CD8-positive, alpha-beta memory T cell (primary cell): ENCODE measurements around the gene ISG15. TPM values are rescaled to one million over a fixed set of nuclear protein-coding genes. Genes with fewer than 3 reads are reported as not detected.
A peak's percentile ranks its signal among the peaks of the same experiment; 100 is the strongest.
"Not testable (repeated sequence)": the region's sequence is repeated elsewhere in the genome, so short reads cannot be mapped to it uniquely, and the experiment has no call there.

Experiments
- CTCF ChIA-PET: fragments of 350-600 bp; sonication (Branson Sonifier 250); formaldehyde crosslinking; loops from one replicate; lab custom pipeline; 2021; ENCODE audit warnings: antibody characterized with exemption; lab: Charles Lee
- POLR2A ChIA-PET: fragments of 350-600 bp; sonication (Branson Sonifier 250); formaldehyde crosslinking; loops from one replicate; lab custom pipeline; 2021; ENCODE audit warnings: antibody characterized with exemption; lab: Charles Lee
- DNase-seq, 5 donors: peaks; one replicate each; pipeline versions ENCODE4 v3.0.0 to v3.0.0-alpha.2; 2020 to 2022; ENCODE audit warnings: mixed read lengths in 1 of 5
- H3K27ac ChIP-seq: one replicate; pipeline ENCODE4 v1.7.0; 2013; ENCODE audit warnings: low read depth, mild to moderate bottlenecking, low read length, moderate library complexity
- H3K27me3 ChIP-seq: 2 replicates; pipeline ENCODE4 v1.7.0; 2013; ENCODE audit warnings: low read length, mild to moderate bottlenecking; ENCODE audit not compliant: insufficient read depth, poor library complexity, severe bottlenecking
- H3K36me3 ChIP-seq: 2 replicates; pipeline ENCODE4 v1.7.0; 2013; ENCODE audit warnings: mild to moderate bottlenecking, low read length, moderate library complexity; ENCODE audit not compliant: insufficient read depth
- H3K4me1 ChIP-seq: 2 replicates; pipeline ENCODE4 v1.7.0; 2013; ENCODE audit warnings: mild to moderate bottlenecking, low read length, moderate library complexity; ENCODE audit not compliant: insufficient read depth
- H3K4me3 ChIP-seq: 2 replicates; pipeline ENCODE4 v1.7.0; 2013; ENCODE audit warnings: mild to moderate bottlenecking, low read length
- H3K9me3 ChIP-seq: 2 replicates; pipeline ENCODE4 v1.7.0; 2013; ENCODE audit warnings: mild to moderate bottlenecking, low read length
- H3K27ac Mint-ChIP-seq, 8 donors: one replicate each; pipeline ENCODE4 v1.8.0; 2020 to 2021; ENCODE audit warnings: mixed read lengths in 8 of 8, mild to moderate bottlenecking in 6 of 8, inconsistent platforms in 3 of 8, moderate library complexity in 3 of 8
- H3K27me3 Mint-ChIP-seq, 2 donors: one replicate each; pipeline ENCODE4 v1.8.0; 2020 to 2021; ENCODE audit warnings: mixed read lengths in 2 of 2, mild to moderate bottlenecking in 1 of 2, moderate library complexity in 1 of 2
- H3K36me3 Mint-ChIP-seq, 3 donors: one replicate each; pipeline ENCODE4 v1.8.0; 2020 to 2021; ENCODE audit warnings: mixed read lengths in 3 of 3, inconsistent platforms in 1 of 3, mild to moderate bottlenecking in 1 of 3
- H3K4me1 Mint-ChIP-seq, 3 donors: one replicate each; pipeline ENCODE4 v1.8.0; 2020 to 2021; ENCODE audit warnings: mixed read lengths in 3 of 3, inconsistent platforms in 1 of 3, mild to moderate bottlenecking in 1 of 3
- H3K4me3 Mint-ChIP-seq, 7 donors: one replicate each; pipeline ENCODE4 v1.8.0; 2020 to 2021; ENCODE audit warnings: mixed read lengths in 7 of 7, mild to moderate bottlenecking in 6 of 7, moderate library complexity in 4 of 7, inconsistent platforms in 2 of 7
- H3K9me3 Mint-ChIP-seq, 5 donors: one replicate each; pipeline ENCODE4 v1.8.0; 2020 to 2022; ENCODE audit warnings: mixed read lengths in 5 of 5, mild to moderate bottlenecking in 3 of 5, moderate library complexity in 2 of 5, inconsistent platforms in 1 of 5
- polyA plus RNA-seq: library from polyadenylated mRNA; unstranded; fragments of 300-500 nt; fragmentation: Illumina TruSeq; gene quantifications from one replicate; pipeline ENCODE4 v1.2.3, GENCODE V29; 2021
- total RNA-seq, 2 experiments: library from RNA; stranded (reverse); gene quantifications; one replicate each; pipeline ENCODE4 v1.2.3, GENCODE V29; 2021

ISG15 gene
- total and polyA plus RNA-seq, 3 experiments from 2014 or later, result 16.9 to 250 (median 20.4) TPM

DNA sequence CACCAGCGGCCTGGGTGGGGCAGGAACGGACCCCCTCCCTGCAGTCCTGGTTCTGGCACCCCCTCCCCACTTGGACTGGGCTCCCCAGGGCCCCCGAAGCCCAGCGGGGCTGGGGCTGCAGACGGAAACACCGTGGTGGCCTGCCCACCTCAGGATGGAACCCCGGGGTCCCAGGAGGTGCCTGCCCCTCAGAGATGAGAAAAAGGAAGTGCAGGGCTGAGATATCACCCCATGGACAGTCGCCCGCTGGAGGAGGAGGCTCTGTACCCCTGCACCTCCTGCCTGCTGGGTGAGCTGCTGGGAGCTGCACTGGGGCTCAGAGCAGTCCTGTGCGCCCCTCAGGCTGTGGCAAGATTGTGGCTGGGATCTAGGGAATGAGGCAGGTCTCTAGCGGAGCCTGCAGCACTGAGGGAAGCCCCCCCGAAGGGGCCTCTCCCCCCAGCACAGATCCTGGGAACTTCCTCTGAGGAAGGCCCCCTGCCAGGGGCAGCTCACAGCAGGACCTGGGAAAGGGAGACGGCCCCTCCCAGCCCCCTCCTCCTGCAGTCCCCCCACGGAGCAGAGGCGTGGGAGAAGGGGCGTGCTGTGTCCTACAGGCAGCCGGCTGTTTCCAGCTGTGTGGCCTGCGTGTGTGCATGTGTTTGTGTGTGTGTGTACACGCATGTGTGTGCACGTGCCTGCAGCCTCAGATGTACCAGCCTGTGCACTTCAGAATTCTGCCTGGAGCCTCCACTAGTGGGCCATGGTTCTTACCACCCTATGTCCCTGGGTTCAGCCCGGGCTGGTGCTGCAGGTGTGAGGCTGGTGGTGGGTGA is 13.5 kb downstream of the ISG15 start:
- Histone ChIP-seq H3K27me3 (peaks cover 2% of the 10 kb centered on the region), H3K4me1 (peaks cover 9% of the 10 kb centered on the region), H3K36me3 (no peaks in the 10 kb centered on the region), H3K9me3 (no peaks in the 10 kb centered on the region), H3K4me3 (no peak overlapping the region), H3K27ac (no peak overlapping the region)
- no peaks in the 10 kb centered on the region for H3K9me3 Mint-ChIP-seq
- H3K4me3 Mint-ChIP-seq, result no peak overlapping the region
- H3K27ac Mint-ChIP-seq, result no peak overlapping the region
- ChIA-PET POLR2A (no interaction called here), CTCF (no interaction called here)
- peaks cover under 1 to 3% of the 10 kb centered on the region in 2 donors for H3K27me3 Mint-ChIP-seq
- no peak for DNase-seq
- H3K4me1 Mint-ChIP-seq, result peaks cover 0 to 5% (median 3%) of the 10 kb centered on the region in 3 donors
- H3K36me3 Mint-ChIP-seq, result no peaks in the 10 kb centered on the region

DNA sequence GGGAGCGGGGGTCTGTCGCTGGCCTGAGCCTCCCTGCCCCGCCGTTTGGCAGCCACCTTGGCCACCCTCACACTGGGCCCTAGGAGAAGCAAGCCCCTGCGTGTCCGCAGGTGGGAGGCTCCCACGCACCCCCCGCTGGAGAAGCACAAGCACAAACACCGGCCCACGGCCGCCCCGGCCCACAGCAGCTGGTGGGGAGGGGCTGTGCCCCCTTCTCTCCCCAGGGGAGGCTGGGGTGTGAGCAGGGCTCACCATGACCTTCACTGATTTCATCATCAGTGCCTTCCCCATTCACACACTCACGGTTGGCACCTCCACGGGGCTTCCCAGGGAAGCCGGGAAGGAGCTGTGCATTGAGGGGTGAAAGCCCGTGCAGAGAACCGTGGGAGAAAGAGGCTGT is 14.5 kb downstream of the ISG15 start:
- Mint-ChIP-seq H3K4me1 (peaks cover 0 to 5% (median 3%) of the 10 kb centered on the region in 3 donors), H3K4me3 (no peak overlapping the region), H3K36me3 (no peaks in the 10 kb centered on the region), H3K27me3 (peaks cover 8% of the 10 kb centered on the region in 2 donors), H3K9me3 (no peaks in the 10 kb centered on the region), H3K27ac (no peak overlapping the region)
- Histone ChIP-seq H3K27ac (no peak overlapping the region), H3K36me3 (no peaks in the 10 kb centered on the region), H3K9me3 (no peaks in the 10 kb centered on the region), H3K4me1 (peaks cover 6% of the 10 kb centered on the region), H3K27me3 (peaks cover 11% of the 10 kb centered on the region), H3K4me3 (no peak overlapping the region)
- ChIA-PET POLR2A (no interaction called here), CTCF (no interaction called here)
- DNase-seq, result no peak

DNA sequence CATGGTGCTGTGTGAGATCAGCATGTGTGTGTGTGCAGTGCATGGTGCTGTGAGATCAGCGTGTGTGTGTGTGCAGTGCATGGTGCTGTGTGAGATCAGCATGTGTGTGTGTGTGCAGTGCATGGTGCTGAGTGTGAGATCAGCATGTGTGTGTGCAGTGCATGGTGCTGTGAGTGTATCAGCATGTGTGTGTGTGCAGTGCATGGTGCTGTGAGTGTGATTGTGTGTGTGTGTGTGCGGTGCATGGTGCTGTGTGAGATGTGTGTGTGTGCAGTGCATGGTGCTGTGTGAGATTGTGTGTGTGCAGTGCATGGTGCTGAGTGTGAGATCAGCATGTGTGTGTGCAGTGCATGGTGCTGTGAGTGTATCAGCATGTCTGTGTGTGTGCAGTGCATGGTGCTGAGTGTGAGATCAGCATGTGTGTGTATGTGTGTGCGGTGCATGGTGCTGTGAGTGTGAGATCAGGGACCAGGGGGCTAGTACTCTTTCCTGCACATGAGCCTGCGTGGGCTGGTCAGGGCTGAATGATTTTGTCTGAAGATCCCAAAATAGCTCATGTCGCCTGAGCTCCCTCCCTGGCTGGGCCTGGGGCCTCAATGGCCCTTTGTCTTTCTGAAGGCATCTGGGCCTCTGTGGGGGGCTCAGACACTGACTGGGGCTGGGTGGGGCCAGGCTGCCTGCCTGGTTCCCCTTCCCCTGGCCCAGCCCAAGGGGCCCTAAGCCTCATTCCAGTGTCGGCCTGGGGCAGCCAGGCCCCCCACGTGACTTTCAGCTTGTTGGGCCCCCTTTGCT is 17.8 kb downstream of the ISG15 start:
- H3K36me3 ChIP-seq, DNase-seq, H3K9me3 Mint-ChIP-seq, H3K4me1 Mint-ChIP-seq, H3K27ac Mint-ChIP-seq, H3K36me3 Mint-ChIP-seq, POLR2A ChIA-PET, H3K4me3 Mint-ChIP-seq, H3K27ac ChIP-seq, H3K9me3 ChIP-seq, H3K4me3 ChIP-seq, H3K4me1 ChIP-seq, CTCF ChIA-PET: not testable (repeated sequence)
- peaks cover 18% of the 10 kb centered on the region for H3K27me3 ChIP-seq
- peaks cover 14 to 17% of the 10 kb centered on the region in 2 donors for H3K27me3 Mint-ChIP-seq

GRCh38 chr1:1031659-1032235 is 18.4 kb downstream of the ISG15 start:
- peak overlapping the region in 4 of 7 donors; percentile 35 to 69 (median 49) for H3K4me3 Mint-ChIP-seq

GRCh38 chr1:1032424-1032823 is 19.1 kb downstream of the ISG15 start:
- Mint-ChIP-seq H3K36me3 (no peaks in the 10 kb centered on the region), H3K4me1 (peaks cover 0 to 5% (median 3%) of the 10 kb centered on the region in 3 donors), H3K4me3 (peak overlapping the region in 5 of 7 donors; percentile 15 to 69 (median 37)), H3K9me3 (peaks cover 0 to 2% (median 0%) of the 10 kb centered on the region in 5 donors), H3K27ac (peak overlapping the region in 2 of 8 donors; percentile 8 to 47), H3K27me3 (peaks cover 17 to 22% of the 10 kb centered on the region in 2 donors)
- ChIA-PET POLR2A (interaction anchor here (0.6 kb wide), 1 partner anchor 37 kb away, joined by 6 read pairs; no protein-coding TSS in a partner anchor), CTCF (interaction anchor here (0.8 to 1.9 kb wide), 2 partner anchors 19 to 31 kb away, joined by 3 to 6 read pairs; partner anchors contain the start of gene ISG15)
- H3K4me3 ChIP-seq, result no peak overlapping the region
- H3K27me3 ChIP-seq, result peaks cover 21% of the 10 kb centered on the region
- peaks cover 9% of the 10 kb centered on the region for H3K4me1 ChIP-seq
- no peaks in the 10 kb centered on the region for H3K36me3 ChIP-seq
- no peak for DNase-seq
- no peaks in the 10 kb centered on the region for H3K9me3 ChIP-seq
- no peak overlapping the region for H3K27ac ChIP-seq

More at GRCh38 chr1:1031659-1032235, 18.4 kb downstream of the ISG15 start:
- CTCF ChIA-PET, result interaction anchor here (0.8 to 1.9 kb wide), 2 partner anchors 18 to 32 kb away, joined by 3 to 6 read pairs; partner anchors contain the start of gene ISG15
- no peaks in the 10 kb centered on the region for H3K9me3 ChIP-seq
- H3K4me3 ChIP-seq, result no peak overlapping the region
- peak overlapping the region in 3 of 8 donors; percentile 8 to 81 (median 47) for H3K27ac Mint-ChIP-seq
- no peaks in the 10 kb centered on the region for H3K36me3 ChIP-seq
- DNase-seq, result no peak
- H3K27ac ChIP-seq, result no peak overlapping the region
- peaks cover 21% of the 10 kb centered on the region for H3K27me3 ChIP-seq
- POLR2A ChIA-PET, result interaction anchor here (0.6 kb wide), 1 partner anchor 37 kb away, joined by 6 read pairs; no protein-coding TSS in a partner anchor
- no peaks in the 10 kb centered on the region for H3K36me3 Mint-ChIP-seq
- H3K9me3 Mint-ChIP-seq, result peaks cover 0 to 2% (median 0%) of the 10 kb centered on the region in 5 donors
- peaks cover 17 to 19% of the 10 kb centered on the region in 2 donors for H3K27me3 Mint-ChIP-seq
- H3K4me1 ChIP-seq, result peaks cover 9% of the 10 kb centered on the region
- peaks cover 0 to 5% (median 3%) of the 10 kb centered on the region in 3 donors for H3K4me1 Mint-ChIP-seq

DNA sequence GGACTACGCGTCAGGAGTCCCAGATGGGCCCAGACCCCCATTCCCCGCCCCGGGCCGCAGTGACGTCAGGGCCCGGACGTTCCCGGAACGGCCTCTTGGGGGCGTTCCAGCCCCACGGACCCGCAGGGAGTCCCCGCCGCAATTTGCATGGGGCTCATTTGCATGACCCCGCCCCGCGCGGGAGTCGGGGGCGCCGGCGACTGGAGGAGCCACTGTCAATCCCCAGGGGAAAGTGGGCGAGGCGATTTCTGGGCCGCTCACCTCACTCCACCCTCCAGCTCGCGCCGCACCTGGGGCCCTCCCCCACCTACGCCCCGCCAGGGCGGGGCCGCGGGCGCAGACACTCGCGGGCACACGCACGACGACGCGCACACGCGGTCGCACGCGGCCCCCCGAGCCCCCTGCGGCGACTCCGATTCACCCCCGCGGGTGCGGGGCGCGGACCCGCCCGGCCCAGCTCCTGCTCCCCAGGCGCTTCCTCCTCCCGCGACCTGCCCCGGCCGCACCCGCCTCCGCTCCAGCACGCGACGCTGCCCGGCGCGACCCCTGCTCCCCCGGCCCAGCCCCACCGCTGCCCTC is 19.8 kb downstream of the ISG15 start:
- Mint-ChIP-seq H3K4me1 (peaks cover 0 to 5% (median 3%) of the 10 kb centered on the region in 3 donors), H3K27me3 (peaks cover 17 to 27% of the 10 kb centered on the region in 2 donors), H3K27ac (no peak overlapping the region), H3K4me3 (peak overlapping the region in 4 of 7 donors; percentile 45 to 78 (median 54)), H3K9me3 (peaks cover 0 to 2% (median 0%) of the 10 kb centered on the region in 5 donors), H3K36me3 (no peaks in the 10 kb centered on the region)
- H3K4me1 ChIP-seq, result peaks cover 9% of the 10 kb centered on the region
- no peaks in the 10 kb centered on the region for H3K36me3 ChIP-seq
- H3K27me3 ChIP-seq, result peaks cover 21% of the 10 kb centered on the region
- H3K9me3 ChIP-seq, result no peaks in the 10 kb centered on the region
- no peak overlapping the region for H3K27ac ChIP-seq
- ChIA-PET POLR2A (no interaction called here), CTCF (interaction anchor here (0.9 to 1.9 kb wide), 2 partner anchors 19 to 31 kb away, joined by 3 to 6 read pairs; partner anchors contain the start of gene ISG15)
- peak; percentile 77 to 89 (median 82) for DNase-seq
- no peak overlapping the region for H3K4me3 ChIP-seq

DNA sequence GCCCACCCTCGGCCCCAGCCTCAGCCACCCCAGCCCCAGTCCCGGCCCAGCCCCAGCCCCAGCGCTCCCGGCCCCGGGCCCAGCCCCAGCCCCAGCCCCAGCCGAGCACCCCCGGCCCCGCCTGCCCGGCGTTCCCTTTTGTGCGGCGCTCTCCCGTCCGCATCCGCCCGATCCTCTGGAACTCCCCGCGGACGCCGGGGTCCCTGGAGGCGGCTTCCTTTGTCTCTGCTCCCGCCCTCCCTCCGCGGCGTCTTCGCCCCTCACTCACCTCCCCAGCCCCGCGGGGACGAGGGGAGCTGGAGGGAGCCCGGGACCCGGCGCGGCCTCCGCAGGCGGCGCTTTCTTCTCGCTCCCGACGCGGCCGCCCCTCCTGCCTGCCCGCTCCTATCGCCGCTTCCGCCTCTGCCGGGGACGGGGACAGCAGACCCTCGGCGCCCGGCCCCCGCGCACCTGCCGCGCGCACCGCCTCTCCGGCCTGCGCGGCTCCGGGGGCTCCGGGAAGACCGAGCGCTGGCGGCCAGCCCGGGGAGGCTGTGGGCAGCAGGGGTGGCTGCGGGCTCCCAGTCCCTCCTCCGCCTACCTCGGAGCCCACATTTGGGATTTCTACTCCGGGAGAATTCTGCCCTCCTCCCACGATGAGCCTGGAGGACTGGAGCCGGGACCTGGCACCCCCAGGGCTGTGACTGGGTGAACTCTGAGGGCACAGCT is 20.6 kb downstream of the ISG15 start:
- peaks cover 10% of the 10 kb centered on the region for H3K4me1 ChIP-seq
- H3K4me3 ChIP-seq, result no peak overlapping the region
- peaks cover 19 to 34% of the 10 kb centered on the region in 2 donors for H3K27me3 Mint-ChIP-seq
- H3K27ac Mint-ChIP-seq, result no peak overlapping the region
- ChIA-PET CTCF (interaction anchor here (0.9 to 1.9 kb wide), 2 partner anchors 20 to 30 kb away, joined by 3 to 6 read pairs; partner anchors contain the start of gene ISG15), POLR2A (interaction anchor here (0.6 kb wide), 1 partner anchor 56 kb away, joined by 3 read pairs; no protein-coding TSS in a partner anchor)
- H3K27ac ChIP-seq, result no peak overlapping the region
- no peak for DNase-seq
- peaks cover 0 to 11% (median 6%) of the 10 kb centered on the region in 3 donors for H3K4me1 Mint-ChIP-seq
- H3K4me3 Mint-ChIP-seq, result peak overlapping the region in 2 of 7 donors; percentile 41 to 85
- H3K36me3 ChIP-seq, result no peaks in the 10 kb centered on the region
- no peaks in the 10 kb centered on the region for H3K36me3 Mint-ChIP-seq
- H3K27me3 ChIP-seq, result peaks cover 22% of the 10 kb centered on the region
- H3K9me3 Mint-ChIP-seq, result peaks cover 0 to 2% (median 0%) of the 10 kb centered on the region in 5 donors
- H3K9me3 ChIP-seq, result no peaks in the 10 kb centered on the region
